ENCODE results near the gene TSC22D2. TPM values are rescaled to one million over a fixed set of nuclear protein-coding genes. Genes with fewer than 3 reads are reported as not detected.

The TSC22D2 gene
- total RNA-seq, 1 experiment from 2014 or later: 26.5 TPM

DNA sequence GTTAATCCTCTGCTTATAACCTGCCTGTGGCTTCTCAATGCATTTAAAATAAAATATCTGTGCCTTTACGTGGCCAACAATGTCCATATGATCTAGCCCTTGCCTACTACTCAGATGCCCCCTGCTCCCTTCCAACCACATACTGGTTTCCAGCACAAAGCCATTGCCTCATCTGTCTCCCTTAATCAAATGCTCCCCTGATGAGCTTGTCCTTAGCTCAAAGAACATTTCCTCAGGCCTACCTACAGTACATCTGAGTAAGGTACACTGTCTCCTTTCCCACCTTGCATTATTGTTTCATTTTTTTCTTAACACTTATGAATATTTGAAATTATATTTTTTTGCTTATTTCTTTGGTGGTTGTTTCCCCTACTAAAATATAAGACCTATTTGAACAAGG is 5.9 kb upstream of the TSC22D2 start:
- no peaks in the 10 kb centered on the region for H3K36me3 Mint-ChIP-seq (ENCODE audit: insufficient read depth in 1 of 3, low read depth in 3 of 3)

More for the DNA sequence above, 5.9 kb upstream of the TSC22D2 start:
- Histone ChIP-seq H3K9ac (ENCODE audit: extremely low read depth, insufficient read length, low read length) (no peak overlapping the region), H3K56ac (ENCODE audit: insufficient read length, low read depth, low read length) (no peak overlapping the region), H4K8ac (replicated peaks; ENCODE audit: insufficient read length, low read depth, low read length) (no peak overlapping the region), H4K5ac (ENCODE audit: insufficient read length, low read depth, low read length) (no peak overlapping the region), H2BK20ac (ENCODE audit: low read depth, low read length, poor library complexity, severe bottlenecking) (no peak overlapping the region), H3K79me1 (ENCODE audit: insufficient read depth, low read depth, low read length, poor library complexity, severe bottlenecking) (no peaks in the 10 kb centered on the region), H2BK12ac (ENCODE audit: insufficient read length, low read depth, low read length) (no peak overlapping the region), H3K14ac (ENCODE audit: insufficient read depth, low read length) (no peak overlapping the region), H3K4me1 (ENCODE audit: insufficient read depth, low read length) (no peaks in the 10 kb centered on the region; the same call in 1 of the 2 replicates), H2BK120ac (ENCODE audit: low read depth, low read length, poor library complexity, severe bottlenecking) (no peak overlapping the region), H2BK15ac (ENCODE audit: low read depth, low read length) (no peak overlapping the region), H3K4me2 (ENCODE audit: insufficient read depth, insufficient read length, low read length) (no peak overlapping the region), H3K18ac (ENCODE audit: insufficient read length, low read depth, low read length) (no peak overlapping the region), H4K91ac (ENCODE audit: insufficient read length, low read depth, low read length) (no peak overlapping the region), H3K9me3 (ENCODE audit: control insufficient read depth, low read depth, low read length) (no peaks in the 10 kb centered on the region), H2AFZ (ENCODE audit: low read length) (no peak overlapping the region), H3K27ac (ENCODE audit: insufficient read length, low read depth, low read length) (no peak overlapping the region), H4K20me1 (ENCODE audit: control insufficient read depth, insufficient read depth, insufficient read length) (no peaks in the 10 kb centered on the region), H3K4ac (ENCODE audit: low read depth, low read length) (no peak overlapping the region), H3K79me2 (ENCODE audit: insufficient read depth, low read length) (no peaks in the 10 kb centered on the region), H3T11ph (ENCODE audit: low read length) (no peak overlapping the region), H2AK5ac (ENCODE audit: insufficient read length, low read length) (no peak overlapping the region), H2BK5ac (ENCODE audit: insufficient read length, low read length) (no peak overlapping the region), H3K27me3 (ENCODE audit: insufficient read depth, low read length) (no peaks in the 10 kb centered on the region), H3K23me2 (ENCODE audit: insufficient read length, low read depth, low read length, poor library complexity, severe bottlenecking) (no peaks in the 10 kb centered on the region), H3K23ac (ENCODE audit: insufficient read length, low read depth, low read length) (no peak overlapping the region)
- no peak overlapping the region for H3K4me3 Mint-ChIP-seq
- H3K4me1 Mint-ChIP-seq: peaks cover 17 to 19% of the 10 kb centered on the region in 2 experiments
- peak overlapping the region in 1 of 3 experiments; percentile 7; a peak in 2 of 7 replicates for H3K27ac Mint-ChIP-seq
- no peaks in the 10 kb centered on the region; a peak in 1 of 5 replicates for H3K9me3 Mint-ChIP-seq
- TF ChIP-seq, protein P1, sequence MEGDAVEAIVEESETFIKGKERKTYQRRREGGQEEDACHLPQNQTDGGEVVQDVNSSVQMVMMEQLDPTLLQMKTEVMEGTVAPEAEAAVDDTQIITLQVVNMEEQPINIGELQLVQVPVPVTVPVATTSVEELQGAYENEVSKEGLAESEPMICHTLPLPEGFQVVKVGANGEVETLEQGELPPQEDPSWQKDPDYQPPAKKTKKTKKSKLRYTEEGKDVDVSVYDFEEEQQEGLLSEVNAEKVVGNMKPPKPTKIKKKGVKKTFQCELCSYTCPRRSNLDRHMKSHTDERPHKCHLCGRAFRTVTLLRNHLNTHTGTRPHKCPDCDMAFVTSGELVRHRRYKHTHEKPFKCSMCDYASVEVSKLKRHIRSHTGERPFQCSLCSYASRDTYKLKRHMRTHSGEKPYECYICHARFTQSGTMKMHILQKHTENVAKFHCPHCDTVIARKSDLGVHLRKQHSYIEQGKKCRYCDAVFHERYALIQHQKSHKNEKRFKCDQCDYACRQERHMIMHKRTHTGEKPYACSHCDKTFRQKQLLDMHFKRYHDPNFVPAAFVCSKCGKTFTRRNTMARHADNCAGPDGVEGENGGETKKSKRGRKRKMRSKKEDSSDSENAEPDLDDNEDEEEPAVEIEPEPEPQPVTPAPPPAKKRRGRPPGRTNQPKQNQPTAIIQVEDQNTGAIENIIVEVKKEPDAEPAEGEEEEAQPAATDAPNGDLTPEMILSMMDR (conservative IDR thresholded peaks at IDR 0.05): no peak
- WGBS (ENCODE audit: extremely low coverage, insufficient read length, low lambda C conversion rate): no CpG with 5 or more reads among the region's 1 CpG
- no peak for DNase-seq
- no peaks in the 10 kb centered on the region for H3K27me3 Mint-ChIP-seq (ENCODE audit: low read depth)

All from H9 (cell line).